ENCODE results near the gene ELK4. TPM values are rescaled to one million over a fixed set of nuclear protein-coding genes. Genes with fewer than 3 reads are reported as not detected.

The ELK4 gene
- total and polyA plus RNA-seq, 2 of the 13 experiments (the other 11 are each of a cell fraction or from before 2014, with no cell fraction given) = 8.3 to 13.1 TPM

DNA sequence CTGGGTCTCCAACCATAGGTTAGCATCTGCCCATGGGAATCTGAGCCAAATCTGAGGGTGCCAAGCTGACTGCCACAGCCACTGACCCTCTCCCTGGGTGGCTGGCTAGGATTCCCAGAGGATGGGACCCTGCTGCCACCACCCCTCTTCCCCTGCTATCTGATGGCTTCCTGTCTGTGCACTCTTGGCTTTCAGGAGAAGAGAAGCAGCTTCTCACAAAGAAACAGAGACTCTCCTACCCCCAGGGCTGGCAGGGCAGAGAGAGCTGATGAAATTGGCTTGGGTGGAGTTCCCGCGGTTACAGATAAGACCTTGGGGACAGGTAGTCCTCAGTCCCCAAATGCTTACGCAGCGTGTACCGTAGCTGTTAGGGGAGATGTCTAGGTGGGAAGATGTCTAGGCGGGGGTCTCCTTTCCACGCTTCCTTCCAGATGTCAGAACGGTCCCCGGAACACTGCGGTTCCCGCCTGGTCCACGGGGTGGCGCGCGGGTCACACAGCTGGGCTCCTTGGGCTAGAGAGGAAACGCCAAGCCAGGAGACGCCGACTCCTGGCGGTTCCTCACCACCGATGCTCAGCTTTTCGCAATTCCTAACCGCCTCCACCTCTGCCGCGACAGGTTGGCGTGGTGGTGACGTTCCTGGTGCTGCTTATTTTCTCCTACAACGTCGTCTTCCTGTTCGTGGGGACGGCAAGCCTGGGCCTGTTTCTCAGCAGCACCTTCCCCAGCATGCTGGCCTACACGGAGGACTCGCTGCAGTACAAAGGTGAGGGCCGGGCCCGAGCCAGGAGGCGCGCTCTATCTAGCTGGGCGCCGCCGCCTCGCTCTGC, 40.1 kb downstream of the ELK4 start (continued):
- TF ChIP-seq MLLT10 (CRISPR knock-in tag; IDR thresholded peaks at IDR 0.05) (no peak), CBX1 (IDR thresholded peaks at IDR 0.05; ENCODE audit: low read depth) (no peak), ZC3H4 (CRISPR knock-in tag; IDR thresholded peaks at IDR 0.05; ENCODE audit: borderline replicate concordance) (no peak), SRF (IDR thresholded peaks at IDR 0.05; ENCODE audit: low read depth, low read length) (no peak), ZC3H13 (CRISPR knock-in tag; IDR thresholded peaks at IDR 0.05) (no peak; the same call in 1 of the 2 replicates), BCL6 (CRISPR knock-in tag; IDR thresholded peaks at IDR 0.05) (peak; percentile 58; the same call in 1 of the 2 replicates), ATF7-NPFF (CRISPR knock-in tag; IDR thresholded peaks at IDR 0.05; ENCODE audit: low read depth) (no peak), ATF1 (CRISPR knock-in tag; IDR thresholded peaks at IDR 0.05) (no peak), ERF (CRISPR knock-in tag; IDR thresholded peaks at IDR 0.05) (peak; percentile 69; the same call in 1 of the 2 replicates), JDP2 (CRISPR knock-in tag; IDR thresholded peaks at IDR 0.05; ENCODE audit: borderline replicate concordance) (no peak), EED (CRISPR knock-in tag; IDR thresholded peaks at IDR 0.05) (no peak), ZNF747 (CRISPR knock-in tag; IDR thresholded peaks at IDR 0.05; ENCODE audit: borderline replicate concordance) (no peak), SMC3 (IDR thresholded peaks at IDR 0.05; ENCODE audit: low read length) (peak; percentile 76), FOXA1 (IDR thresholded peaks at IDR 0.05) (no peak), FOXA1 (CRISPR knock-in tag; IDR thresholded peaks at IDR 0.05) (0 out of 2 replicates have a peak, but pooled peaks have one; percentile 9), HHEX (CRISPR knock-in tag; IDR thresholded peaks at IDR 0.05) (no peak), MATR3 (CRISPR knock-in tag; IDR thresholded peaks at IDR 0.05) (no peak)
- TF ChIP-seq, protein P1, sequence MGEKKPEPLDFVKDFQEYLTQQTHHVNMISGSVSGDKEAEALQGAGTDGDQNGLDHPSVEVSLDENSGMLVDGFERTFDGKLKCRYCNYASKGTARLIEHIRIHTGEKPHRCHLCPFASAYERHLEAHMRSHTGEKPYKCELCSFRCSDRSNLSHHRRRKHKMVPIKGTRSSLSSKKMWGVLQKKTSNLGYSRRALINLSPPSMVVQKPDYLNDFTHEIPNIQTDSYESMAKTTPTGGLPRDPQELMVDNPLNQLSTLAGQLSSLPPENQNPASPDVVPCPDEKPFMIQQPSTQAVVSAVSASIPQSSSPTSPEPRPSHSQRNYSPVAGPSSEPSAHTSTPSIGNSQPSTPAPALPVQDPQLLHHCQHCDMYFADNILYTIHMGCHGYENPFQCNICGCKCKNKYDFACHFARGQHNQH (CRISPR knock-in tag; IDR thresholded peaks at IDR 0.05) = peak; percentile 25; the same call in 1 of the 2 replicates
- TF ChIP-seq, protein P2, sequence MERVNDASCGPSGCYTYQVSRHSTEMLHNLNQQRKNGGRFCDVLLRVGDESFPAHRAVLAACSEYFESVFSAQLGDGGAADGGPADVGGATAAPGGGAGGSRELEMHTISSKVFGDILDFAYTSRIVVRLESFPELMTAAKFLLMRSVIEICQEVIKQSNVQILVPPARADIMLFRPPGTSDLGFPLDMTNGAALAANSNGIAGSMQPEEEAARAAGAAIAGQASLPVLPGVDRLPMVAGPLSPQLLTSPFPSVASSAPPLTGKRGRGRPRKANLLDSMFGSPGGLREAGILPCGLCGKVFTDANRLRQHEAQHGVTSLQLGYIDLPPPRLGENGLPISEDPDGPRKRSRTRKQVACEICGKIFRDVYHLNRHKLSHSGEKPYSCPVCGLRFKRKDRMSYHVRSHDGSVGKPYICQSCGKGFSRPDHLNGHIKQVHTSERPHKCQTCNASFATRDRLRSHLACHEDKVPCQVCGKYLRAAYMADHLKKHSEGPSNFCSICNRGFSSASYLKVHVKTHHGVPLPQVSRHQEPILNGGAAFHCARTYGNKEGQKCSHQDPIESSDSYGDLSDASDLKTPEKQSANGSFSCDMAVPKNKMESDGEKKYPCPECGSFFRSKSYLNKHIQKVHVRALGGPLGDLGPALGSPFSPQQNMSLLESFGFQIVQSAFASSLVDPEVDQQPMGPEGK (CRISPR knock-in tag; IDR thresholded peaks at IDR 0.05) = no peak
- TF ChIP-seq, protein P3, sequence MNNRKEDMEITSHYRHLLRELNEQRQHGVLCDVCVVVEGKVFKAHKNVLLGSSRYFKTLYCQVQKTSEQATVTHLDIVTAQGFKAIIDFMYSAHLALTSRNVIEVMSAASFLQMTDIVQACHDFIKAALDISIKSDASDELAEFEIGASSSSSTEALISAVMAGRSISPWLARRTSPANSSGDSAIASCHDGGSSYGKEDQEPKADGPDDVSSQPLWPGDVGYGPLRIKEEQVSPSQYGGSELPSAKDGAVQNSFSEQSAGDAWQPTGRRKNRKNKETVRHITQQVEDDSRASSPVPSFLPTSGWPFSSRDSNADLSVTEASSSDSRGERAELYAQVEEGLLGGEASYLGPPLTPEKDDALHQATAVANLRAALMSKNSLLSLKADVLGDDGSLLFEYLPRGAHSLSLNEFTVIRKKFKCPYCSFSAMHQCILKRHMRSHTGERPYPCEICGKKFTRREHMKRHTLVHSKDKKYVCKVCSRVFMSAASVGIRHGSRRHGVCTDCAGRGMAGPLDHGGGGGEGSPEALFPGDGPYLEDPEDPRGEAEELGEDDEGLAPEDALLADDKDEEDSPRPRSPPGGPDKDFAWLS (CRISPR knock-in tag; IDR thresholded peaks at IDR 0.05; ENCODE audit: borderline replicate concordance) = no peak
- TF ChIP-seq, protein P4, sequence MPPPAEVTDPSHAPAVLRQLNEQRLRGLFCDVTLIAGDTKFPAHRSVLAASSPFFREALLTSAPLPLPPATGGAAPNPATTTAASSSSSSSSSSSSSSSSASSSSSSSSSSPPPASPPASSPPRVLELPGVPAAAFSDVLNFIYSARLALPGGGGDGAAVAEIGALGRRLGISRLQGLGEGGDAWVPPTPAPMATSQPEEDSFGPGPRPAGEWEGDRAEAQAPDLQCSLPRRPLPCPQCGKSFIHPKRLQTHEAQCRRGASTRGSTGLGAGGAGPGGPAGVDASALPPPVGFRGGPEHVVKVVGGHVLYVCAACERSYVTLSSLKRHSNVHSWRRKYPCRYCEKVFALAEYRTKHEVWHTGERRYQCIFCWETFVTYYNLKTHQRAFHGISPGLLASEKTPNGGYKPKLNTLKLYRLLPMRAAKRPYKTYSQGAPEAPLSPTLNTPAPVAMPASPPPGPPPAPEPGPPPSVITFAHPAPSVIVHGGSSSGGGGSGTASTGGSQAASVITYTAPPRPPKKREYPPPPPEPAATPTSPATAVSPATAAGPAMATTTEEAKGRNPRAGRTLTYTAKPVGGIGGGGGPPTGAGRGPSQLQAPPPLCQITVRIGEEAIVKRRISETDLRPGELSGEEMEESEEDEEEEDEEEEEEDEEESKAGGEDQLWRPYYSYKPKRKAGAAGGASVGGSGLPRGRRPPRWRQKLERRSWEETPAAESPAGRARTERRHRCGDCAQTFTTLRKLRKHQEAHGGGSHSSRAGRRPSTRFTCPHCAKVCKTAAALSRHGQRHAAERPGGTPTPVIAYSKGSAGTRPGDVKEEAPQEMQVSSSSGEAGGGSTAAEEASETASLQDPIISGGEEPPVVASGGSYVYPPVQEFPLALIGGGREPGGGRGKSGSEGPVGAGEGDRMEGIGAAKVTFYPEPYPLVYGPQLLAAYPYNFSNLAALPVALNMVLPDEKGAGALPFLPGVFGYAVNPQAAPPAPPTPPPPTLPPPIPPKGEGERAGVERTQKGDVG (CRISPR knock-in tag; IDR thresholded peaks at IDR 0.05; ENCODE audit: borderline replicate concordance) = no peak
